Neural cell (in vitro differentiated cells): ENCODE data around the gene ZNF277. TPM values are rescaled to one million over a fixed set of nuclear protein-coding genes. Genes with fewer than 3 reads are reported as not detected.

Experiments
- H2AFZ ChIP-seq: fragments of 200-600, 300-800 bp; sonication (generic), shearing (Covaris generic); 2 replicates; pipeline ENCODE4 v1.6.0; 2014; ENCODE audit warnings: low read depth, mild to moderate bottlenecking, antibody characterized with exemption, low read length, moderate library complexity
- H3F3A ChIP-seq: fragments of 200-600 bp; shearing (Covaris generic); 2 replicates; pipeline ENCODE4 v1.6.1; 2016; ENCODE audit warnings: mild to moderate bottlenecking, moderate library complexity, mixed read lengths, antibody characterized with exemption, low read length; ENCODE audit not compliant: insufficient read depth, poor library complexity, severe bottlenecking
- H3K27ac ChIP-seq: fragments of 200-600, 300-800 bp; sonication (generic), shearing (Covaris generic); 2 replicates; pipeline ENCODE4 v1.5.1; 2014; ENCODE audit warnings: mild to moderate bottlenecking, low read length, moderate library complexity
- H3K27me3 ChIP-seq: fragments of 300-800, 200-600 bp; sonication (generic), shearing (Covaris generic); 2 replicates; pipeline ENCODE4 v1.6.0; 2014; ENCODE audit warnings: mild to moderate bottlenecking, low read depth, low read length, moderate library complexity; ENCODE audit not compliant: insufficient read depth
- H3K36me3 ChIP-seq: fragments of 300-800, 200-600 bp; sonication (generic), shearing (Covaris generic); 2 replicates; pipeline ENCODE4 v1.5.1; 2014; ENCODE audit warnings: mild to moderate bottlenecking, antibody characterized with exemption, low read length, moderate library complexity; ENCODE audit not compliant: insufficient read depth
- H3K4me2 ChIP-seq: fragments of 300-800, 200-600 bp; sonication (generic), shearing (Covaris generic); 2 replicates; pipeline ENCODE4 v1.6.0; 2014; ENCODE audit warnings: mild to moderate bottlenecking, low read length
- H3K4me3 ChIP-seq: fragments of 300-800, 200-600 bp; sonication (generic), shearing (Covaris generic); 2 replicates; pipeline ENCODE4 v1.5.1; 2014; ENCODE audit warnings: mild to moderate bottlenecking, low read length, moderate library complexity
- H3K79me2 ChIP-seq: fragments of 200-600 bp; shearing (Covaris generic); replicated peaks from 2 replicates; pipeline ENCODE4 v1.6.0; 2014; ENCODE audit warnings: mild to moderate bottlenecking, low read length, moderate library complexity; ENCODE audit not compliant: insufficient read depth
- H3K9ac ChIP-seq: fragments of 300-800, 200-600 bp; sonication (generic), shearing (Covaris generic); 2 replicates; pipeline ENCODE4 v1.6.1; 2016; ENCODE audit warnings: mild to moderate bottlenecking, low read length, mixed read lengths
- H3K9me2 ChIP-seq: fragments of 200-600 bp; shearing (Covaris generic); 2 replicates; pipeline ENCODE4 v1.6.1; 2016; ENCODE audit warnings: mild to moderate bottlenecking, low read length, mixed read lengths; ENCODE audit not compliant: insufficient read depth
- H3K9me3 ChIP-seq: fragments of 200-600, 300-800 bp; sonication (generic), shearing (Covaris generic); 2 replicates; pipeline ENCODE4 v1.6.1; 2016; ENCODE audit warnings: mild to moderate bottlenecking, mixed run types, low read length, moderate library complexity, mixed read lengths
- H4K20me1 ChIP-seq: fragments of 200-600 bp; shearing (Covaris generic); 2 replicates; pipeline ENCODE4 v1.6.1; 2016; ENCODE audit warnings: mild to moderate bottlenecking, mixed run types; ENCODE audit not compliant: insufficient read depth
- EP300 ChIP-seq: fragments of 450-650 bp; conservative IDR thresholded peaks from 2 replicates; pipeline ENCODE4 v1.6.1; 2014; ENCODE audit warnings: antibody characterized with exemption, mild to moderate bottlenecking, moderate library complexity; ENCODE audit not compliant: poor library complexity, severe bottlenecking
- EZH2 ChIP-seq: fragments of 200-600, 300-800 bp; shearing (Covaris generic), sonication (generic); IDR thresholded peaks from 2 replicates; pipeline ENCODE4 v1.6.1; 2014; ENCODE audit warnings: antibody characterized with exemption, low read length, borderline replicate concordance, mild to moderate bottlenecking; ENCODE audit not compliant: insufficient read depth, poor library complexity, severe bottlenecking
- MXI1 ChIP-seq: fragments of 450-650 bp; conservative IDR thresholded peaks from 2 replicates; pipeline ENCODE4 v1.6.1; 2014; ENCODE audit warnings: antibody characterized with exemption, mild to moderate bottlenecking; ENCODE audit not compliant: poor library complexity, severe bottlenecking
- POLR2AphosphoS5 ChIP-seq: IDR thresholded peaks from 2 replicates; pipeline ENCODE4 v1.6.1; 2012
- RAD21 ChIP-seq: fragments of 450-650 bp; conservative IDR thresholded peaks from 2 replicates; pipeline ENCODE4 v1.6.1; 2014; ENCODE audit warnings: antibody characterized with exemption, mild to moderate bottlenecking, moderate library complexity
- SMC3 ChIP-seq: fragments of 450-650 bp; conservative IDR thresholded peaks from 2 replicates; pipeline ENCODE4 v1.6.1; 2014; ENCODE audit warnings: antibody characterized with exemption, mild to moderate bottlenecking, moderate library complexity; ENCODE audit not compliant: poor library complexity
- TAF1 ChIP-seq: IDR thresholded peaks from 2 replicates; pipeline ENCODE4 v1.6.1; 2012; ENCODE audit warnings: low read depth
- polyA plus RNA-seq: library from polyadenylated mRNA; depleted of rRNA; stranded (reverse); fragments of >200 nt; gene quantifications from 2 replicates; pipeline ENCODE4 v1.2.3, GENCODE V29; 2014
- TF ChIP-seq, protein P1 (sequence below): fragments of 450-650 bp; IDR thresholded peaks from 2 replicates; pipeline ENCODE4 v1.5.1; 2014; ENCODE audit warnings: antibody characterized with exemption, mild to moderate bottlenecking, moderate library complexity; ENCODE audit not compliant: poor library complexity, severe bottlenecking
- TF ChIP-seq, protein P2 (sequence below): IDR thresholded peaks from 2 replicates; pipeline ENCODE4 v1.6.1; 2012; ENCODE audit warnings: borderline replicate concordance

ZNF277 gene
- polyA plus RNA-seq, 1 donor from 2014 or later: 30.0 TPM

DNA sequence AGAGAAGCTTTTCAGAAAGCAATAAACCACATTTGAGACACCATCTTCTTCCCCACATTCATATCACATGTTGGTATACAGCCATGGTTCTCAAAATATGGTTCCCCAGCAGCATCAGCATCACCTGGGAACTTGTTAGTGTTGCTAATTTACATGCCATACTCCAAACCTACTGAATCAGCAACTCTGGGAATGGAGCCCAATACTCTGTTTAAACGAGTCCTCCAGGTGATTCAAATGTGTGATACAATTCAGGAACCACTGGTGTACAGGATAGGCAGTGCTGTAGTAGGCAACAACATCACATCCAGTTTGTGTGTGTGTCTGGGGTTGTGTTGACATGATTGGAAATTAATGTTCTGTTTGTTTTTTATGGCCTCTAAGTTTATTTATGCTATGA, 47.7 kb downstream of the ZNF277 start:
- H3K79me2 ChIP-seq: peaks cover 8% of the 10 kb centered on the region
- TF ChIP-seq, protein P1, sequence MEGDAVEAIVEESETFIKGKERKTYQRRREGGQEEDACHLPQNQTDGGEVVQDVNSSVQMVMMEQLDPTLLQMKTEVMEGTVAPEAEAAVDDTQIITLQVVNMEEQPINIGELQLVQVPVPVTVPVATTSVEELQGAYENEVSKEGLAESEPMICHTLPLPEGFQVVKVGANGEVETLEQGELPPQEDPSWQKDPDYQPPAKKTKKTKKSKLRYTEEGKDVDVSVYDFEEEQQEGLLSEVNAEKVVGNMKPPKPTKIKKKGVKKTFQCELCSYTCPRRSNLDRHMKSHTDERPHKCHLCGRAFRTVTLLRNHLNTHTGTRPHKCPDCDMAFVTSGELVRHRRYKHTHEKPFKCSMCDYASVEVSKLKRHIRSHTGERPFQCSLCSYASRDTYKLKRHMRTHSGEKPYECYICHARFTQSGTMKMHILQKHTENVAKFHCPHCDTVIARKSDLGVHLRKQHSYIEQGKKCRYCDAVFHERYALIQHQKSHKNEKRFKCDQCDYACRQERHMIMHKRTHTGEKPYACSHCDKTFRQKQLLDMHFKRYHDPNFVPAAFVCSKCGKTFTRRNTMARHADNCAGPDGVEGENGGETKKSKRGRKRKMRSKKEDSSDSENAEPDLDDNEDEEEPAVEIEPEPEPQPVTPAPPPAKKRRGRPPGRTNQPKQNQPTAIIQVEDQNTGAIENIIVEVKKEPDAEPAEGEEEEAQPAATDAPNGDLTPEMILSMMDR: no peak
- TF ChIP-seq SMC3 (no peak), EP300 (no peak), TAF1 (no peak), POLR2AphosphoS5 (no peak), MXI1 (no peak), RAD21 (no peak), EZH2 (no peak)
- TF ChIP-seq, protein P2, sequence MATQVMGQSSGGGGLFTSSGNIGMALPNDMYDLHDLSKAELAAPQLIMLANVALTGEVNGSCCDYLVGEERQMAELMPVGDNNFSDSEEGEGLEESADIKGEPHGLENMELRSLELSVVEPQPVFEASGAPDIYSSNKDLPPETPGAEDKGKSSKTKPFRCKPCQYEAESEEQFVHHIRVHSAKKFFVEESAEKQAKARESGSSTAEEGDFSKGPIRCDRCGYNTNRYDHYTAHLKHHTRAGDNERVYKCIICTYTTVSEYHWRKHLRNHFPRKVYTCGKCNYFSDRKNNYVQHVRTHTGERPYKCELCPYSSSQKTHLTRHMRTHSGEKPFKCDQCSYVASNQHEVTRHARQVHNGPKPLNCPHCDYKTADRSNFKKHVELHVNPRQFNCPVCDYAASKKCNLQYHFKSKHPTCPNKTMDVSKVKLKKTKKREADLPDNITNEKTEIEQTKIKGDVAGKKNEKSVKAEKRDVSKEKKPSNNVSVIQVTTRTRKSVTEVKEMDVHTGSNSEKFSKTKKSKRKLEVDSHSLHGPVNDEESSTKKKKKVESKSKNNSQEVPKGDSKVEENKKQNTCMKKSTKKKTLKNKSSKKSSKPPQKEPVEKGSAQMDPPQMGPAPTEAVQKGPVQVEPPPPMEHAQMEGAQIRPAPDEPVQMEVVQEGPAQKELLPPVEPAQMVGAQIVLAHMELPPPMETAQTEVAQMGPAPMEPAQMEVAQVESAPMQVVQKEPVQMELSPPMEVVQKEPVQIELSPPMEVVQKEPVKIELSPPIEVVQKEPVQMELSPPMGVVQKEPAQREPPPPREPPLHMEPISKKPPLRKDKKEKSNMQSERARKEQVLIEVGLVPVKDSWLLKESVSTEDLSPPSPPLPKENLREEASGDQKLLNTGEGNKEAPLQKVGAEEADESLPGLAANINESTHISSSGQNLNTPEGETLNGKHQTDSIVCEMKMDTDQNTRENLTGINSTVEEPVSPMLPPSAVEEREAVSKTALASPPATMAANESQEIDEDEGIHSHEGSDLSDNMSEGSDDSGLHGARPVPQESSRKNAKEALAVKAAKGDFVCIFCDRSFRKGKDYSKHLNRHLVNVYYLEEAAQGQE: no peak
- H3K4me2 ChIP-seq: no peak overlapping the region
- no peak overlapping the region for H3K27ac ChIP-seq
- no peaks in the 10 kb centered on the region for H3K36me3 ChIP-seq
- H3K9me2 ChIP-seq: no peaks in the 10 kb centered on the region
- H3K9ac ChIP-seq: no peak overlapping the region
- no peaks in the 10 kb centered on the region for H3K27me3 ChIP-seq
- no peaks in the 10 kb centered on the region for H3K9me3 ChIP-seq
- H3K4me3 ChIP-seq: no peak overlapping the region
- no peak overlapping the region for H2AFZ ChIP-seq
- no peaks in the 10 kb centered on the region for H4K20me1 ChIP-seq
- no peaks in the 10 kb centered on the region for H3F3A ChIP-seq

DNA sequence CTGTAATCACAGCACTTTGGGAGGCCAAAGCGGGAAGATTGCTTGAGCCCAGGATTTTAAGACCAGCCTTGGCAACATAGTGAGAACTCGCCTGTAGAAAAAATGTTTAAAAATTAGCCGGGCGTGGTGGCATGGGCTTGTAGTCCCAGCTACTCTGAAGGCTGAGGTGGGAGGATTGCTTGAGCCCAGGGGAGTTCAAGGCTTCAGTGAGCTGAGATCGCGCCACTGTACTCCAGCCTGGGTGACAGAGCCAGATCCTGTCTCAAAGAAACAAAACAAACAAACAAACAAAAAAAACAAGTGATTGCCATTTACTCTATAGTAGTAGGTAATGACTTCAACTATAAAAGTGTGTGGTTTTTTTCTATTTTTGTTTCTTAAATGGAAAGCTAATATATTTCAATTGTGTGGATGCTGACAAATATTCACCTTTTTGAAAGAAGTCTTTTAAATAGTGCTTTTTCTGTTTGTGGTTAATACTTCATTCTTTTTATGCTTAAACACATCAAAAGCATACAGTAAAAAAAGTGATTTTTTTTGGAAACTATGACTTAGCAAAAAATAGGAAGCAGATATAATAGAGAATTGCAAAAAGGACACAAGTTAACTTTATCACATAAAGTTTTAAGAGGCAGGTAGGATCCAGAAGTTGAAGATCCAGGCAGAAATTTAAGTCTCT, 48.4 kb downstream of the ZNF277 start:
- TF ChIP-seq EZH2 (no peak), MXI1 (no peak), POLR2AphosphoS5 (no peak), EP300 (no peak), SMC3 (no peak), TAF1 (no peak), RAD21 (no peak)
- TF ChIP-seq, protein P2: no peak
- TF ChIP-seq, protein P1: no peak

More for the DNA sequence above, 48.4 kb downstream of the ZNF277 start:
- Histone ChIP-seq H3K9me2 (no peaks in the 10 kb centered on the region), H2AFZ (no peak overlapping the region), H4K20me1 (no peaks in the 10 kb centered on the region), H3K27ac (no peak overlapping the region), H3K27me3 (no peaks in the 10 kb centered on the region), H3K9me3 (no peaks in the 10 kb centered on the region), H3F3A (no peaks in the 10 kb centered on the region), H3K9ac (no peak overlapping the region), H3K36me3 (no peaks in the 10 kb centered on the region), H3K79me2 (peaks cover 8% of the 10 kb centered on the region), H3K4me3 (no peak overlapping the region), H3K4me2 (no peak overlapping the region)
